GM21390 (cell line): ENCODE measurements around the gene ABCC1.
"Not testable (repeated sequence)": the region's sequence is repeated elsewhere in the genome, so short reads cannot be mapped to it uniquely, and the experiment has no call there.

Experiments
- ATAC-seq: cut with Tn5 transposase; IDR thresholded peaks from one replicate; pipeline ENCODE4 v1.9.1; 2021; ENCODE audit not compliant: unreplicated experiment

Gene ABCC1

GRCh38 chr16:15966420-15966819 is 17.0 kb downstream of the ABCC1 start:
- ATAC-seq = no peak

- no peak for ATAC-seq
Observed at GRCh38 chr16:15966836-15967546, 17.6 kb downstream of the ABCC1 start.

GRCh38 chr16:15967655-15968315 is 18.4 kb downstream of the ABCC1 start:
- no peak for ATAC-seq

DNA sequence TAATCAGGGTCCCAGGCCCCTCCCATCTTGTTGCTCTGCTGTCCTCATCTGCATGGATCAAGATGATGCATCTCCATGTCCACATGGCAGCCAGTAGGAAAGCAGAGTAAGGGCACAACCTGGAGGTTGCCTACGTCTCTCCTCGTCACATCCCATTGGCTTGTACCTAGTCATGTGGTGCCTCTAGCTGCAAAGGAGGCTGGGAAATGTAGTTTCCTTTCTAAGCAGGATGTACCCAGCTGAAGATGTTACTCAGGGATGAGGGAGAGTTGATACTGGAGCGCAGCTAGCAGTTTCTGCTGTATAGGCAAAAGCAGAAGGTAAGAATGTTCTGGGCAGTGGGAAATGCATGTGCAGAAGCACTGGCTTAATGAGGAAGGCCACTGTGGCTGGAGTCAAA is 20.8 kb downstream of the ABCC1 start:
- ATAC-seq = no peak

DNA sequence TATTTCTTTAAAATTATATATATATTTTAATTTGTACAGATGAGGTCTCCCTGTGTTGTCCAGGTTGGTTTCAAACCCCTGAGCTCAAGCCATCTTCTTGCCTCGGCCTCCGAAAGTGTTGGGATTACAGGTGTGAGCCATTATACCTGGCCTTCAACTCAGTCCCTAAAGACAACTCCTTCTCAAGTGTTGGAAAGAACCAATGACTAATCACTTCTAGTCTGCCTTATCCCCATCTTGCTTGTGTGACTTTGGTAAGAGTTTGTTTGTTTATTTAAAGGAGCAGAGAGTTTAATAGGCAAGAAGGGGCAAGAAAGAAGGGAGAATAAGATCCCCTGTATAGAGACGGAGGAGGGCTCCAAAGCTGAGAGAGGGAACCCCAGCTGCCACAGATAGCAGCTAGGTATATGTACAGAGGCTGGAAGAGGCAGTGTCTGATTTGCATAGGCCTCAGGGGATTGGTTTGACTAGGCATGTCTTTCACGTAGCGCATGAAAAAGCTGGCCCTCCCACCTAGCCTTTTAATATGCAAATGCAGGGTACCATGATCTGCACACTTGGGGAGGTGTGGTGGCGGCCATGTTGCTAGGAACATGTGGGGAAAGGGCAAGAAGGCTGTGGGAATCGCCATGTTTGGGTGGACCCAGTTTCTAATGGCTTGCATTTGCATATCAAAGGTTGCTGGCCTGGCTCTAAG is 21.5 kb downstream of the ABCC1 start:
- ATAC-seq = no peak

- ATAC-seq = no peak
Observed at GRCh38 chr16:15971440-15971815, 22.0 kb downstream of the ABCC1 start.

DNA sequence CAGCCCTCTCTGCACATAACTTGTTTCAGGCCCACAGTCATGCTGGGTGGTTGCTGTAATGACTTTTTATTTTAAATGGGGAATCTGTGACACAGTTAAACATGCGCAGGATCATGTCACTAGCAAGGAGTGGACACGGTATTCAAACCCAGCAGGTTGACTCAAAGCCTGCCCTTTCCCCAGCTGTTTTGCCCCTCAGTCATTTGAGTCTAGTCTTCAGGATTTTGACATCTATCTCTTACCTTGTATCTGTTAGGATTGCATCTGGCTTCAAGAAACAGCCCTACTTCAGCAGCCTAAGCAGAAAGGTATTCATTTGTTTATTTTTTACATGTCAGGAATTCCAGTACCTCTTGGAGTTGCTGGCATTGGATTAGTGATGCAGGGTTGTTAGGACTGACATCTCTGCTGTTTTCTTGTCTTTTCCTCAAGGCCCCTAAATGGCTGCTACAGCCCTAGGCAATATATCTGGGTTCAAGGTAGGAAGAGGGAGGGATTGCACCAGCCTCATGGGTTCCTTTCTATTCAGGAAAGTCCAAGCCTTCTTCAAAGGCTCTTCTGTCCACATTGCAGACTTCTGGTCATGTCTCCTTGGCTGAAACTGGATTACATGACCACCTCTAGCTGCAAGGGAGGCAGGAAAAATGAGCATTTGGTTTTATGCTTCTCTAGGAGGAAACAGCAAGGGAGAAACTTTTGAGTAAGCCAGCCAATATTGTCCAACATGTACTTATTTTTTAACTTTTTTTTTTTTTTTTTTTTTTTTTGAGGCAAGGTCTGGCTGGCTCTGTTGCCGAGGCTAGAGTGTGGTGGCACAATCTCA is 22.8 kb downstream of the ABCC1 start:
- no peak for ATAC-seq

DNA sequence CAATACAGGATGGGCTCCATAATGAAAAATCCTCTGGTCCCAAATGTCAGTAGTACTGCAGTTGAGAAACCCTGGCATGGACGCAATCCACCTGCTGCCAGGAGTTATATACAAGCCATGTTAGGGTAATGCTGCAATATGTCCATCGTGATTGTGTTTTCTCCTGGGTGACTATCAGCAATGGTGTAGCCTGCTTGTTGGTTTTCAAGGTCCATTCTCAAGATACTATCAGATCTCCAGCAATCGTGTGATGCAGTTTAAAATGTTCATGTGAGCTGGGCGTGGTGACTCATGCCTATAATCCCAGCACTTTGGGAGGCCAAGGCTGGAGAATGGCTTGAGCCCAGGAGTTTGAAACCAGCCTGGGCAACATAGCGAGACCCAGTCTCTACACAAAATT is 24.0 kb downstream of the ABCC1 start:
- ATAC-seq = no peak

GRCh38 chr16:15974057-15974456 is 24.6 kb downstream of the ABCC1 start:
- no peak for ATAC-seq

GRCh38 chr16:15975172-15975571 is 25.8 kb downstream of the ABCC1 start:
- no peak for ATAC-seq

- no peak for ATAC-seq
Observed at GRCh38 chr16:15976225-15976812, 26.9 kb downstream of the ABCC1 start.

DNA sequence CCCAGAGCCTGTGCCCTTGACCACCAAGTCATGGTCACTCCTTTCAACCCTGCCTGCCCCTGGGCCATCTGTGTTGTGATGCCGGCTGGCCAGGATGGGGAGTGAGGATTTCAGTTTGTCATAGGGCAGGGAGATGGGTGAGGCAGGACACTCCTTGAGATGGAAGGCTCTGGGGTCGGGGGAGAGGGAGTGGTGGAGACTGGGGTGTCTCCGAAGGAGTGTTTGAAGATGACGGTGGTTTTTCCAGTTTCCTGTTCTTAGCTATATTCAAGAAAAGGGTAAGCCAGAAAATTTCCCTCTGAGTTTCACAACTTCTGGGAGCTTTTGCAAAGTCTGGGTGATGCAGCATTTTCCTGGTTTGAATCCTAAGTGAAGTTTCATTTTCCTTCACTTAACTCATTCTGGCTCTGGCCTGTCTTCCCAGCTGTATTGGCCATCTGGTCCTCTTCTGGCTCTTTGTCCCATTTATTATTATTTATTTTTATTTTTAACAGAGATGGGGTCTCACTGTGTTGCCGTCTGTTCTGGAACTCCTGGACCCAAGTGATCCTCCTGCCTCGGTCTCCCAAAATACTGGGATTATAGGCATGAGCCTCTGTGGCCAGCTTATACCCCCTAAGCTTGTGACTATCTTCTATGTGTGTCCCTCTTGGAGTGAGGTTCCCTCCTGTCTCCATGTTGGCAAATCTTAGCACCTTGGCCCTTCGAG is 27.7 kb downstream of the ABCC1 start:
- ATAC-seq = no peak

GRCh38 chr16:15979801-15980200 is 30.4 kb downstream of the ABCC1 start:
- ATAC-seq = no peak

GRCh38 chr16:15980329-15980728 is 30.9 kb downstream of the ABCC1 start:
- no peak for ATAC-seq

- no peak for ATAC-seq
Observed at GRCh38 chr16:15981382-15981781, 32.0 kb downstream of the ABCC1 start.

DNA sequence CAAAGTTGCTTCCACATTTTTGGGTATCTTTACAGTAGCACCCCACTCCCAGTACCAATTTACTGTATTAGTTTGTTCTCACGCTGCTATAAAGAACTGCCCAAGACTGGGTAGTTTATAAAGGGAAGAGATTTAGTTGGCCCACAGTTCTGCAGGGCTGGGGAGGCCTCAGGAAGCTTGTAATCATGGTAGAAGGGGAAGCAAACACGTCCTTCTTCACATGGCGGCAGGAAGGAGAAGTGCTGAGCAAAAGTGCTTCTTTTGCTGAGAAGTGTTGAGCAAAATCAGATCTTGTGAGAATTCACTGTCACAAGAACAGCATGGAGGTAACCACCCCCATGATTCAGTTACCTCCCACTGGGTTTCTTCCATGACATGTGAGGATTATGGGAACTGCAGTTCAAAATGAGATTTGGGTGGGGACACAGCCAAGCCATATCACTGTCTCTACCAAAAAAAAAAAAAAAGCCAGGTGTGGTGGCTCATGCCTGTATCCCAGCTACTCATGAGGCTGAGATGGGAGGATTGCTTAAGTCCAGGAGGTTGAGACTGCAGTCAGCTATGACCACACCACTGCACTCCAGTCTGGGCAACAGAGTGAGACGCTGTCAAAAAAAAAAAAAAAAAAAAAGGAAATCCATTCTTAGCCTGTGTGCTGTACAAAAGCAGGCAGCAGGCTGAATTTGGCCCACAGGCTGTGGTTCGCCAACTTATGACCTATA is 32.9 kb downstream of the ABCC1 start:
- ATAC-seq = not testable (repeated sequence)

GRCh38 chr16:15983898-15984297 is 34.5 kb downstream of the ABCC1 start:
- no peak for ATAC-seq

GRCh38 chr16:15985144-15985543 is 35.7 kb downstream of the ABCC1 start:
- no peak for ATAC-seq

DNA sequence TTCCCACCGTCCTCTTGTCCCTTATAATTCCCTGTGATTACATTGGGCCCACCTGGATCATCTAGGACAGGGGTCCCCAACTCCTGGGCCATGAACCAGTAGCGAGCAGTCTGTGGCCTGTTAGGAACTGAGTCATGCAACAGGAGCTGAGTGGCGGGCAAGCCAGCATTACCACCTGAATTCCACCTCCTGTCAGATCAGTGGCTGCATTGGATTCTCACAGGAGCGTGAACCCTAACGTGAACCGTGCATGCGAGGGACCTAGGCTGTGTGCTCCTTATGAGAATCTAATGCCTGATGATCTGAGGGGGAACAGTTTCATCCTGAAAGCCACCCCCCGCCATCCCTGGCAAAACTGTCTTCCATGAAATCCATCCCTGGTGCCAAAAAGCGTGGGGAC is 36.8 kb downstream of the ABCC1 start:
- ATAC-seq = no peak
